ENCODE data around the gene SPATA33. TPM values are rescaled to one million over a fixed set of nuclear protein-coding genes. Genes with fewer than 3 reads are reported as not detected.
"Not testable (repeated sequence)": the region's sequence is repeated elsewhere in the genome, so short reads cannot be mapped to it uniquely, and the experiment has no call there.

The SPATA33 gene
- polyA plus RNA-seq, 6 donors from 2014 or later = 1.5 to 3.2 (median 2.5) TPM; not detected in 1

- no peaks in the 10 kb centered on the region for H3K9me3 Mint-ChIP-seq
- peaks cover 0 to 6% of the 10 kb centered on the region in 2 donors for H3K36me3 Mint-ChIP-seq
- ATAC-seq (ENCODE audit: low read depth in 2 of 2) (peak; percentile 90 to 91), DNase-seq (peak; percentile 90)
- peaks cover 8 to 20% (median 19%) of the 10 kb centered on the region in 3 donors for H3K4me1 Mint-ChIP-seq
- peak within 1 kb of the TSS; percentile 90 to 97 (median 92) for H3K4me3 Mint-ChIP-seq
- no peaks in the 10 kb centered on the region for H3K27me3 Mint-ChIP-seq
- peak within 1 kb of the TSS; percentile 81 to 94 (median 92) for H3K27ac Mint-ChIP-seq
Measured at GRCh38 chr16:89686520-89687091, 29.0 kb downstream of the SPATA33 start, which contains the start of gene CDK10. CDK10 (plus strand) TSS chr16:89686689; CDS start chr16:89686711, 22 bp downstream.

DNA sequence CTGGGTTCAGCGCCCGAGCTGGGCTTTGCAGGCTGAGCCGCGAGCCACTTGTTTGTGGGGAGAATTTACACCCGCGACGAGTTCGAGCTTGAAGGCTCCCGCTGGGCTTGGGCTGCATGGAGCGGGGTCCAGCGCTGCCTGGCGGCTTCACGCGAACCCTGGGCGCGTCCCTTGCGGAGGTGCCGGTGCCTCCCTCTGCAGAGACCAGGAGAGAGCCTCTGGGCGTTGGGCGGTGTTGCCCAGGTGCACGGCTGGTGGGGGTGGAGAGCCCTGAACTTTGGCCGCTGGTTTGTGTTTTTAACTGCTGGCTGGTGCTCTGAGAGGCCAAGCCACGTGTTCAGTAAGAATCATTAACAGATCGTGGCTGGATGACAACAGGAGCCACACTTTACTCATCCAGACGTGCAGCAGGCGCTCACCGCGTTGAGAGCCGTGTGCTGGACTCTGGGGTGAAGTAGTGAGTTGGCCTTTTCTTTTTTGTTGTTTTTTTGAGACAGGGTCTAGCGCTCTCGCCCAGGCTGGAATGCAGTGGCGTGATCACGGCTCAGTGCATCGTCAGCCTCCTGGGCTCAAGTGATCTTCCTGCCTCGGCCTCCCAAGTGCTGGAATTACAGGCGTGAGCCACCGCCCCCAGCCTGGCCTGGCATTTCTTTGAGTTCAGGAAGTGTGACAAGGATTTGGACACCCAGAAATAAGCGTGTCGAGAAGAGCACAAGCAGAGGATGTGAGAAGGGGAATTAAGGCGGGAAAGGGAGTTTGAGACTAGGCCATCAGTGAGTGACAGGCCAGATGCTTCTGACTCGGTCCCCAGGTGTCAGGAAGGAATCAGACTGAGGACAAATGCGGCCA, 29.7 kb downstream of the SPATA33 start:
- H3K4me3 Mint-ChIP-seq = peak overlapping the region; percentile 84 to 97 (median 92)
- H3K27me3 Mint-ChIP-seq = no peaks in the 10 kb centered on the region
- no peaks in the 10 kb centered on the region for H3K9me3 Mint-ChIP-seq
- peak overlapping the region in 5 of 6 donors; percentile 32 to 92 (median 79) for H3K27ac Mint-ChIP-seq
- H3K4me1 Mint-ChIP-seq = peaks cover 8 to 20% (median 19%) of the 10 kb centered on the region in 3 donors
- no peak for DNase-seq
- peak; percentile 27 to 35 for ATAC-seq (ENCODE audit: low read depth in 2 of 2)
- H3K36me3 Mint-ChIP-seq = peaks cover 0 to 6% of the 10 kb centered on the region in 2 donors

GRCh38 chr16:89688395-89688794, 30.8 kb downstream of the SPATA33 start:
- H3K4me3 Mint-ChIP-seq = peak overlapping the region in 7 of 8 donors; percentile 45 to 92 (median 83)
- no peaks in the 10 kb centered on the region for H3K27me3 Mint-ChIP-seq
- H3K9me3 Mint-ChIP-seq = no peaks in the 10 kb centered on the region
- no peak for ATAC-seq (ENCODE audit: low read depth in 2 of 2)
- H3K4me1 Mint-ChIP-seq = peaks cover 8 to 21% (median 20%) of the 10 kb centered on the region in 3 donors
- DNase-seq = no peak
- peaks cover 0 to 6% of the 10 kb centered on the region in 2 donors for H3K36me3 Mint-ChIP-seq
- H3K27ac Mint-ChIP-seq = peak overlapping the region in 3 of 6 donors; percentile 44 to 92 (median 89)

DNA sequence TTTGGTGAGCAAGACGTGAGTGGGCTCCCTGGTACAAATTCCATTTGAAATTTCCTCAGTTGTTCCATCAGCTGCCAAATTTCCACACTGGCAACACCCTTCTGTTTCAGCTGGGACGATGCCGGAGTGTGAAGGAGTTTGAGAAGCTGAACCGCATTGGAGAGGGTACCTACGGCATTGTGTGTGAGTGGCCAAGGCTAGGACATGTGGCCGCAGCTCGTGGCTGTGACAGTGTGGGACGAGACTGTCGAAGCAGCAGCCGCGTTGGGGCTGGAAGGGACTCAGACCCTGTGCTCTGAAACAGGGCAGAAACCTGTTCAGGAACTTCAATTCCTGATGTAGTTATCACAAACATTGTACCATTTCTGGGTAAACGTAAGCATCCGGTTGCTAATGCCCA, 31.5 kb downstream of the SPATA33 start:
- no peaks in the 10 kb centered on the region for H3K9me3 Mint-ChIP-seq
- H3K4me3 Mint-ChIP-seq = peak overlapping the region in 2 of 8 donors; percentile 30 to 63
- peaks cover 0 to 6% of the 10 kb centered on the region in 2 donors for H3K36me3 Mint-ChIP-seq
- peaks cover 12 to 28% (median 26%) of the 10 kb centered on the region in 3 donors for H3K4me1 Mint-ChIP-seq
- no peak overlapping the region for H3K27ac Mint-ChIP-seq
- no peak for ATAC-seq (ENCODE audit: low read depth in 2 of 2)
- no peak for DNase-seq
- no peaks in the 10 kb centered on the region for H3K27me3 Mint-ChIP-seq

DNA sequence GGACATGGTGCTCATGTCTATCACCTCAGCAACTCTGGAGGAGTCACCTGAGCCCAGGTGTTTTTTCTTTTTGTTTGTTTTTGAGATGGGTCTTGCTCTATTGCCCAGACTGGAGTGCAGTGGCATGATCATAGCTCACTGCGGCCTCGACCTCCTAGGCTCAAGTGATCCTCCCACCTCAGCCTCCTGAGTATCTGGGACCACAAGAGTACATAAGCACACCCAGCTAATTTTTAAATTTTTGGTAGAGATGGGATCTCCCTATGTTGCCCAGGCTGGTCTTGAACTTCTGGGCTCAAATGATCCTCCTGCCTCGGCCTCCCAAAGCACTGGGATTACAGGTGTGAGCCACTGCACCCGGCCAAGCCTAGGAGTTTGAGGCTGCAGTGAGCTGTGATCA, 32.0 kb downstream of the SPATA33 start:
- not testable (repeated sequence) for ATAC-seq (ENCODE audit: low read depth in 2 of 2); H3K36me3 Mint-ChIP-seq; H3K27ac Mint-ChIP-seq; H3K27me3 Mint-ChIP-seq; DNase-seq; H3K9me3 Mint-ChIP-seq
- H3K4me3 Mint-ChIP-seq = peak overlapping the region in 1 of 8 donors; percentile 30
- H3K4me1 Mint-ChIP-seq = peaks cover 12 to 28% (median 26%) of the 10 kb centered on the region in 3 donors

DNA sequence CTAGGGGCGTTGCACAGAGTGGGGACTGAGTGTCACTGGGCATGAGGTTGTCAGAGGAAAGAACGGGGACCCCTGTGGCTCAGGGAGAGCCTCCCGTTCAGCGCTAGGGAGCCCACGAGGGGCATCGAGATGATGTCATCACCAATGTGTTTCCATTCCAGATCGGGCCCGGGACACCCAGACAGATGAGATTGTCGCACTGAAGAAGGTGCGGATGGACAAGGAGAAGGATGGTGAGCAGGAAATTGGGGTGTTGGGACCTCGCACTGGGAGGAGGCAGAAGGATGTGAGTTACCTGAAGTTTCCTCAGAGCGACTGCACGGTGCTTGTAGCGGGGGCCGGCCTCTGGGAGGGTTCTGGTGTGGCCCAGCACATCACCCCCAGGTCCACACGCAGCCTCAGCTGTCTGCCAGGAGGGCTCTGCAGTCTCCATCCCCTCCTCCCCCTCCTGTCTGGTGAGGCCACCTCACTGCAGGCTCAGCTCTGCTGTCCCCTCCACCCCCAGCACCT, 32.8 kb downstream of the SPATA33 start:
- no peak for ATAC-seq (ENCODE audit: low read depth in 2 of 2)
- Mint-ChIP-seq H3K4me1 (peaks cover 12 to 33% (median 28%) of the 10 kb centered on the region in 3 donors), H3K4me3 (no peak overlapping the region), H3K27ac (peak overlapping the region in 3 of 6 donors; percentile 28 to 92 (median 47)), H3K9me3 (no peaks in the 10 kb centered on the region), H3K27me3 (no peaks in the 10 kb centered on the region), H3K36me3 (peaks cover 0 to 6% of the 10 kb centered on the region in 2 donors)
- no peak for DNase-seq

GRCh38 chr16:89691231-89691985, 33.8 kb downstream of the SPATA33 start:
- Mint-ChIP-seq H3K4me1 (peaks cover 11 to 29% (median 23%) of the 10 kb centered on the region in 3 donors), H3K27me3 (no peaks in the 10 kb centered on the region), H3K4me3 (peak overlapping the region in 3 of 8 donors; percentile 12 to 36 (median 33)), H3K9me3 (no peaks in the 10 kb centered on the region), H3K36me3 (peaks cover 0 to 6% of the 10 kb centered on the region in 2 donors), H3K27ac (peak overlapping the region in 1 of 6 donors; percentile 73)
- ATAC-seq (ENCODE audit: low read depth in 2 of 2) (no peak), DNase-seq (no peak)

- DNase-seq (no peak), ATAC-seq (ENCODE audit: low read depth in 2 of 2) (no peak)
- peak overlapping the region in 2 of 8 donors; percentile 33 to 36 for H3K4me3 Mint-ChIP-seq
- no peaks in the 10 kb centered on the region for H3K27me3 Mint-ChIP-seq
- H3K36me3 Mint-ChIP-seq = peaks cover 0 to 6% of the 10 kb centered on the region in 2 donors
- H3K27ac Mint-ChIP-seq = peak overlapping the region in 1 of 6 donors; percentile 73
- peaks cover 8 to 25% (median 21%) of the 10 kb centered on the region in 3 donors for H3K4me1 Mint-ChIP-seq
- no peaks in the 10 kb centered on the region for H3K9me3 Mint-ChIP-seq
Measured at GRCh38 chr16:89691986-89692569, 34.4 kb downstream of the SPATA33 start.

DNA sequence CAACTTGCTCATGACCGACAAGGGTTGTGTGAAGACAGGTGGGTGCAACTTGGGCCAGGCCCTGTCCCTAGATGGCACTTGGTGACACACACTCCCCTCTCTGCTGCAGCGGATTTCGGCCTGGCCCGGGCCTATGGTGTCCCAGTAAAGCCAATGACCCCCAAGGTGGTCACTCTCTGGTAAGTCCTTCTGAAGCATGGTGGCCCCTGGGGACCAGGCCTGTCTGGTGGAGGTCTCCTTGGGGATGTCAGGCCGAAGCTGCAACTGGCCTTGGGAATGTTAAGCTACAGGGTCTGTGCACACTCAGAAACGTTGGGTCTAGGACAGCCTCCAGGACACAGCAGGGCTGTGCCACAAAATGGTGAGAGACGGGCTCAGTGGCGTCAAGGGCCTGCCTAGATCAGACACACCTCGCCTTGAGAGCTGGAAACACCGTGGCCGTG, 35.7 kb downstream of the SPATA33 start:
- no peak for ATAC-seq (ENCODE audit: low read depth in 2 of 2)
- Mint-ChIP-seq H3K27ac (peak overlapping the region in 1 of 6 donors; percentile 90), H3K4me1 (peaks cover 3 to 19% (median 13%) of the 10 kb centered on the region in 3 donors), H3K27me3 (no peaks in the 10 kb centered on the region), H3K9me3 (no peaks in the 10 kb centered on the region), H3K36me3 (peaks cover 0 to 6% of the 10 kb centered on the region in 2 donors), H3K4me3 (peak overlapping the region in 1 of 8 donors; percentile 70)
- DNase-seq = no peak

- H3K36me3 Mint-ChIP-seq = peaks cover 0 to 6% of the 10 kb centered on the region in 2 donors
- ATAC-seq (ENCODE audit: low read depth in 2 of 2) (no peak), DNase-seq (no peak)
- no peaks in the 10 kb centered on the region for H3K9me3 Mint-ChIP-seq
- H3K4me3 Mint-ChIP-seq = no peak overlapping the region
- H3K27ac Mint-ChIP-seq = peak overlapping the region in 1 of 6 donors; percentile 49
- H3K27me3 Mint-ChIP-seq = no peaks in the 10 kb centered on the region
- peaks cover 3 to 19% (median 16%) of the 10 kb centered on the region in 3 donors for H3K4me1 Mint-ChIP-seq
Measured at GRCh38 chr16:89693931-89694783, 36.5 kb downstream of the SPATA33 start.

- Mint-ChIP-seq H3K27ac (peak overlapping the region in 2 of 6 donors; percentile 47 to 77), H3K4me1 (peaks cover 3 to 19% (median 19%) of the 10 kb centered on the region in 3 donors)
- not testable (repeated sequence) for H3K27me3 Mint-ChIP-seq
Measured at GRCh38 chr16:89694784-89695085, 37.1 kb downstream of the SPATA33 start.

More at GRCh38 chr16:89694784-89695085, 37.1 kb downstream of the SPATA33 start:
- ATAC-seq (ENCODE audit: low read depth in 2 of 2); H3K4me3 Mint-ChIP-seq; H3K9me3 Mint-ChIP-seq; H3K36me3 Mint-ChIP-seq; DNase-seq: not testable (repeated sequence)
